HEK293 (cell line): Measurements from ENCODE around the gene BCR.
"Not testable (repeated sequence)": the region's sequence is repeated elsewhere in the genome, so short reads cannot be mapped to it uniquely, and the experiment has no call there.

Experiments used
- CTCF ChIA-PET: fragments of 350-600 bp; formaldehyde crosslinking; extraction: SDS; loops from one replicate; lab custom pipeline; 2021; ENCODE audit warnings: antibody characterized with exemption; lab: Yijun Ruan, JAX
- POLR2A ChIA-PET: fragments of 300-600 bp; formaldehyde crosslinking; extraction: SDS; loops from one replicate; lab custom pipeline; 2020; ENCODE audit warnings: antibody characterized with exemption, inconsistent platforms; lab: Yijun Ruan, JAX
- H3K27ac ChIP-seq: fragments of 200-500 bp; sonication (Bioruptor generic); 2 replicates; pipeline ENCODE4 v1.5.1; 2014; ENCODE audit warnings: low read depth, low read length, control low read depth, inconsistent platforms; ENCODE audit errors: extremely low read depth
- H3K36me3 ChIP-seq, 2 experiments: fragments of 200-500 bp in 1 of 2; sonication (Bioruptor generic) in 1 of 2; 1 replicate in 1 of 2; 2 replicates in 1 of 2; pipeline ENCODE4 v1.5.1; 2014 to 2017; ENCODE audit warnings: inconsistent platforms in 2 of 2, low read length in 2 of 2; ENCODE audit not compliant: control insufficient read depth in 2 of 2, insufficient read depth in 1 of 2
- H3K4me1 ChIP-seq: fragments of 200-500 bp; sonication (Bioruptor generic); 2 replicates; pipeline ENCODE4 v1.5.1; 2014; ENCODE audit warnings: mild to moderate bottlenecking, low read length, inconsistent platforms; ENCODE audit not compliant: control insufficient read depth, insufficient read depth
- H3K4me3 ChIP-seq: 2 replicates; pipeline ENCODE4 v1.5.1; 2011; ENCODE audit warnings: low read depth, mild to moderate bottlenecking, control low read depth, low read length, moderate library complexity
- H3K9me3 ChIP-seq: fragments of 200-500 bp; sonication (Bioruptor generic); 2 replicates; pipeline ENCODE4 v1.5.1; 2014; ENCODE audit warnings: low read depth, low read length, inconsistent platforms; ENCODE audit not compliant: control insufficient read depth, insufficient read depth
- HOXC10 ChIP-seq: sonication (generic); formaldehyde crosslinking; IDR thresholded peaks from 2 replicates; pipeline ENCODE4 v1.8.1; 2023; ENCODE audit warnings: mild to moderate bottlenecking, missing genetic modification reagents
- ZNF354C ChIP-seq: fragments of 450-650 bp; formaldehyde crosslinking; IDR thresholded peaks from 2 replicates; pipeline ENCODE4 v1.5.1; 2016; ENCODE audit warnings: missing biosample characterization, missing genetic modification characterization, low read depth, borderline replicate concordance
- ZNF391 ChIP-seq: fragments of 450-650 bp; formaldehyde crosslinking; IDR thresholded peaks from 2 replicates; pipeline ENCODE4 v1.5.1; 2016; ENCODE audit warnings: low read depth, missing biosample characterization, missing genetic modification characterization, borderline replicate concordance
- ZNF423 ChIP-seq: fragments of 450-650 bp; formaldehyde crosslinking; IDR thresholded peaks from 2 replicates; pipeline ENCODE4 v1.5.1; 2016; ENCODE audit warnings: missing biosample characterization, missing genetic modification characterization
- TF ChIP-seq, protein P1 (sequence below): fragments of 450-650 bp; formaldehyde crosslinking; IDR thresholded peaks from 2 replicates; pipeline ENCODE4 v1.5.1; 2016; ENCODE audit warnings: missing biosample characterization, missing genetic modification characterization

BCR gene

DNA sequence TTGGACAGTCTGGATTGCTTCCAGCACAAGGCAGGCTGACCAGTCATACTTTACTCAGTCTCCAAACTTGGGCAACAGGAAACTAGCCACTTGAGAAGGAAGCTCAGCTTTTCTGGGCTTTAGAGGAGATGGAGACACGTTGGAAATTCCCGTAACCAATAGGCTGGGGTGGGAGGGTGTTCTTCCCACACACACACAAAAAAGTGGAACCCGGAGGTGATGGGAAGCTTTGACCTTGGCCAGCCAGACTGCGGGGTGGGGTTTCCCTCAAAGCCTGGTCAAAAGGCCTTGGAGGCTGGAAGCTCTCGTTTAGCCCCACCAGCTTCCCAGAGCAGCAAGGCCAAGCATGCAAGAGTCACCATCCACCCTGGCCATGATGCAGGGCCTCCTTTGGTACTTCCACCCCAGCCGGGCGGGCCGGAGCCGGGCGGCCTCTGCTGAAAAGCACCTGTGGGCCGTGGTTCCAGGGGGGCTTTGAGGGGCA is 126.2 kb downstream of the BCR start (continued):
- TF ChIP-seq, protein P1, sequence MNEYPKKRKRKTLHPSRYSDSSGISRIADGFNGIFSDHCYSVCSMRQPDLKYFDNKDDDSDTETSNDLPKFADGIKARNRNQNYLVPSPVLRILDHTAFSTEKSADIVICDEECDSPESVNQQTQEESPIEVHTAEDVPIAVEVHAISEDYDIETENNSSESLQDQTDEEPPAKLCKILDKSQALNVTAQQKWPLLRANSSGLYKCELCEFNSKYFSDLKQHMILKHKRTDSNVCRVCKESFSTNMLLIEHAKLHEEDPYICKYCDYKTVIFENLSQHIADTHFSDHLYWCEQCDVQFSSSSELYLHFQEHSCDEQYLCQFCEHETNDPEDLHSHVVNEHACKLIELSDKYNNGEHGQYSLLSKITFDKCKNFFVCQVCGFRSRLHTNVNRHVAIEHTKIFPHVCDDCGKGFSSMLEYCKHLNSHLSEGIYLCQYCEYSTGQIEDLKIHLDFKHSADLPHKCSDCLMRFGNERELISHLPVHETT (tag by site-specific recombination), result no peak
- no peak for TF ChIP-seq ZNF354C (tag by site-specific recombination)
- no peak for TF ChIP-seq ZNF423 (tag by site-specific recombination)

DNA sequence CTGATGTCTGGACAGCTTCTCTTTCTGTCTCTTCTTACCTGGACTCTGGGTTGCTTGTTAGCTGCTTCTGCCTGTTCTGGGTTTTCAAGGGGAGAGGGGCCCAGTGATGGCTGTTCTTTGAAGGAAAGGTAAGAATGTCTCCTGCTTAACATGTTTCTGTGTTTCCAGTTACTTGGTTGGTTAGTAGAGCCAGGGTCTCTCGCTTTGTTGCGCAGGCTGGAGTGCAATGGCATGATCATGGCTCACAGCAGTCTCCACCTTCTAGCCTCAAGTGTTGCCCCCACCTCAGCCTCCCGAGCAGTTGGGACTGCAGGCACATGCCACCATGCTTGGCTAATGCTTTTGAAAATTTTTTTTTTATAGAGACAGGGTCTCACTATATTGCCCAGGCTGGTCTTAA is 126.6 kb downstream of the BCR start:
- H3K4me3 ChIP-seq, result no peak overlapping the region
- H3K36me3 ChIP-seq, result peaks cover 0 to 33% of the 10 kb centered on the region in 2 experiments; a peak in 2 of 3 replicates
- CTCF ChIA-PET, result no interaction called here
- H3K4me1 ChIP-seq, result peaks cover 8% of the 10 kb centered on the region
- no peak overlapping the region for H3K27ac ChIP-seq
- POLR2A ChIA-PET, result no interaction called here
- H3K9me3 ChIP-seq, result no peaks in the 10 kb centered on the region
- TF ChIP-seq HOXC10 (CRISPR knock-in tag), result no peak
- TF ChIP-seq ZNF391 (tag by site-specific recombination), result no peak

DNA sequence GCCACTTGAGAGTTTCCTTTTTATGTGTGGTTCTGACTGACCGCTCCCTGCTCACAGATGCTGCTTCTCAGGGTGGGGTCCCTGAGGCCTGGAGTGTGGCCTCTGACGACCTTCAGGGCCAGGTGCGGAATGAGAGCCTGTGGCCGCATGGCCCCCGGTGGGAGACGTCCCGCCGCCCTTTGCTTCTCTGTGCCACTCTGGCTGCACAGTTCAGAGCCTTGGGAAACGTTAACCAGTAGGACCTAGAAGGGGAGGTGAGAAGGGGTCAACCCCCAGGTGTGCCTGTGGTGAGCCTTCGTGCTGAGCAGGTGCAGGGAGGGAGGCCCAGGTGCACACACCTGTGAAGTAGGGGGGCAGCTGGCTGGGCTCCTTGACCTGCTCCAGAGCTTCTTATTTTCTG is 127.2 kb downstream of the BCR start:
- H3K36me3 ChIP-seq, result peaks cover 0 to 31% of the 10 kb centered on the region in 2 experiments; a peak in 2 of 3 replicates
- POLR2A ChIA-PET, H3K4me1 ChIP-seq, CTCF ChIA-PET, H3K9me3 ChIP-seq, H3K27ac ChIP-seq, H3K4me3 ChIP-seq: not testable (repeated sequence)

DNA sequence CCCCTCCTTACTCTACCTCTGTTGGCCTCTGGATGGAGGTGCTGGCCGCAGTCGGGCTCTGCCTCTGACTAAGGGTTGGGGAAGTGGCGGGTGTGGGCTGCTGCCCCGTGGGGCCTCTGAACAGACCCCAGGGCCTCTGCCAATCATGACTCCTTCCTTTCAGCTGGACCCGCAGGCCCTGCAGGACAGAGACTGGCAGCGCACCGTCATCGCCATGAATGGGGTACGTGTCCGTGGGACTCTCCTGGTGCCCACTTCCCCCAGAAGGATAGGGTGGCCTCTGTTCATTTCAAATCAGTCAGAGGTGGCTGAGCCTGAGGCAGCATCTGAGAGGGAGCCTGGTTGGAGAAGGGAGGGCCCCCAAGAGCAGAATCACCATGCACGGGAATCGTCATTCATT is 129.0 kb downstream of the BCR start:
- peaks cover 0 to 33% of the 10 kb centered on the region in 2 experiments; a peak in 2 of 3 replicates for H3K36me3 ChIP-seq
- H3K9me3 ChIP-seq, CTCF ChIA-PET, H3K27ac ChIP-seq, H3K4me1 ChIP-seq, POLR2A ChIA-PET, H3K4me3 ChIP-seq: not testable (repeated sequence)

DNA sequence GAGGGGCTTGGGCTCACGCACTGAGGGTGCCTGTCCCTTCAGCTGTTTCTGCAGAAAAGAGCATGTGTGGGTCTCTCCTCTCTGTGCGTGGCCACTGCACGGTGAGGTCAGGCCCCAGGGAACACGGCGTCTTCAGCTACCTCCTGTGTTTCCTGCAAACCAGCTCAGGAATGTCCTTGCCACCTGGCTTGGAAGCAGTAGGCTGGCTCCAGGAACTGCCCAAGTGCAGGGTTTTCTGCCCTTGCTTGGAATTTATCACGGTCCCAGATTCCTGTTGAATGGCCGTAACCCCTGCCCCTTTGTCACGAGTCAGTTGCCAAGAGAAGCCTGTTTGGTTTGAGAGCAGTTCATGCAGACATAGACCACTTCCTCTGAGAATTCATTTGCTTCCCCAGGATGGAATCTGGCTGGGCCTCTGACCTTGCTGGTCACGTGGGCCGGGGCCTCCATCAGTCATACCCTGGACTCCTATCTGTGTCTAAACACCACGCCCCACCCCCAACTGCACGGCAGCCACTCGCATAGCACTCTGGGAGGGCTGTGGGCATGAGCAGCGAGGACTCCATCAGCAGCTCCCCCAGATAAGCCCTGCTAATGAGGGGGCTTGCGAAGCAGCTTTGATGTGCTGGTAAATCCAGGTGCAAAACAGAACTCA is 130.3 kb downstream of the BCR start:
- POLR2A ChIA-PET, H3K4me3 ChIP-seq, H3K9me3 ChIP-seq, H3K4me1 ChIP-seq, CTCF ChIA-PET, H3K27ac ChIP-seq: not testable (repeated sequence)
- H3K36me3 ChIP-seq, result peaks cover 0 to 32% of the 10 kb centered on the region in 2 experiments; a peak in 2 of 3 replicates

DNA sequence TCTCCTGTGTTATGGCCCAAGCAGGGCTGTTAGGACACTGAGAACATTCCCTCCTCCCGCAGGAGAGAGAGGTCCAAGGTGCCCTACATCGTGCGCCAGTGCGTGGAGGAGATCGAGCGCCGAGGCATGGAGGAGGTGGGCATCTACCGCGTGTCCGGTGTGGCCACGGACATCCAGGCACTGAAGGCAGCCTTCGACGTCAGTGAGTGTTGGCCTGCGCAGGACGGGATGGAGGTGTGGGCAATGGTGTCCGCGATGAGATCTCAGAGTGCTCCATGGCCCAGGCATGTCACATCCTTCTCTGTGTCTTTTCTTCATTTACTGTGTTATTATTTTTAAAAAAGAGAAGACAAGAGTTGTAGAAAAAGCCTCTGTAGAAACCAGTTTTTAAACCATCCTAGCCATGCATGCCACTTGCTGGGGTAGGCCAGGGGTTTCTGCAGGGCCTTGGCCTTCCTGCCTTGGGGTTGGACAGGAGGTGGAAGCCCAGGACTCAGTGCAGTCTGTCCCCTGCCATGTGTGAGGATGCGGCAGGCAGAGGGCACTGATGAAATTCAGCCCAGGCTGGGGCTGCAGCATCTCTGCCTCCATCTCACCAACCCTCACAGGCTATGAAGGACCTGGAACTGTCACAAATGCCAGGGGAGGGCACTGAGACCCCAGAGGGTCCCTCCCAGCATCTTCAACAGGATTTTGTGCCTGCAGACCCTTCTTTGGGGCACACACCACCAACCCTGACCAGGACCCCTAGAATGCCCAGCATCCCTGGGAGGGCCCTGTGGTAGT is 131.5 kb downstream of the BCR start:
- POLR2A ChIA-PET, H3K4me1 ChIP-seq, H3K27ac ChIP-seq, CTCF ChIA-PET, H3K9me3 ChIP-seq, H3K4me3 ChIP-seq: not testable (repeated sequence)
- H3K36me3 ChIP-seq, result peaks cover 0 to 26% of the 10 kb centered on the region in 2 experiments; a peak in 2 of 3 replicates
